K562 (cell line): ENCODE results near the gene MAN1B1. TPM values are rescaled to one million over a fixed set of nuclear protein-coding genes. Genes with fewer than 3 reads are reported as not detected.

Experiments
- ARHGAP35 ChIP-seq: fragments of 450-650 bp; IDR thresholded peaks from 2 replicates; pipeline ENCODE4 v1.6.1; 2018; ENCODE audit not compliant: partially characterized antibody
- FOXA3 ChIP-seq, 2 experiments: fragments of 450-650 bp in 1 of 2; sonication (generic) in 1 of 2; formaldehyde crosslinking; IDR thresholded peaks in 1 of 2; conservative IDR thresholded peaks in 1 of 2; 2 replicates each; pipeline versions ENCODE4 v1.4.0 to v1.8.0; 2020 to 2022; ENCODE audit warnings: mild to moderate bottlenecking in 2 of 2, missing genetic modification reagents in 1 of 2
- FOXJ3 ChIP-seq: sonication (generic); formaldehyde crosslinking; IDR thresholded peaks from 2 replicates; pipeline ENCODE4 v1.4.0; 2020; ENCODE audit warnings: mild to moderate bottlenecking, missing genetic modification reagents
- POLR2H ChIP-seq: IDR thresholded peaks from 2 replicates; pipeline ENCODE4 v1.6.1; 2016; ENCODE audit warnings: missing genetic modification characterization, low read depth, mild to moderate bottlenecking, control low read depth, missing compliant biosample characterization, moderate library complexity
- SAFB ChIP-seq: fragments of 200-400 bp; formaldehyde crosslinking; IDR thresholded peaks from 2 replicates; pipeline ENCODE4 v1.6.1; 2017; ENCODE audit warnings: low read depth, low read length, borderline replicate concordance
- SIN3A ChIP-seq, 2 experiments: fragments of 150-350 bp in 1 of 2; IDR thresholded peaks; 2 replicates each; pipeline ENCODE4 v1.6.1; 2011 to 2016; ENCODE audit warnings: borderline replicate concordance in 2 of 2, low read depth in 2 of 2, low read length in 2 of 2, mild to moderate bottlenecking in 2 of 2, moderate library complexity in 2 of 2; ENCODE audit not compliant: control insufficient read depth in 1 of 2
- SIRT6 ChIP-seq: IDR thresholded peaks from one replicate; pipeline ENCODE4 v1.6.1; 2012; ENCODE audit warnings: low read depth, mild to moderate bottlenecking, control low read depth, inconsistent platforms, low read length, moderate library complexity
- TAF7 ChIP-seq: fragments of 450-650 bp; IDR thresholded peaks from 2 replicates; pipeline ENCODE4 v1.6.1; 2016; ENCODE audit warnings: missing genetic modification characterization, missing compliant biosample characterization
- TEAD2 ChIP-seq: fragments of 450-650 bp; IDR thresholded peaks from 2 replicates; pipeline ENCODE4 v1.6.1; 2016; ENCODE audit warnings: missing genetic modification characterization, control low read depth, missing compliant biosample characterization
- YY1 ChIP-seq, 3 experiments: IDR thresholded peaks; 2 replicates each; pipeline ENCODE4 v1.6.1; 2011; ENCODE audit warnings: low read length in 2 of 3, mild to moderate bottlenecking in 2 of 3, moderate library complexity in 2 of 3, borderline replicate concordance in 1 of 3, control low read depth in 1 of 3, low read depth in 1 of 3; ENCODE audit not compliant: insufficient read depth in 3 of 3, insufficient replicate concordance in 2 of 3, control insufficient read depth in 1 of 3, insufficient read length in 1 of 3; ENCODE audit errors: extremely low read depth in 1 of 3
- ZMIZ1 ChIP-seq, 2 experiments: fragments of 150-350 bp in 1 of 2; IDR thresholded peaks; 2 replicates each; pipeline ENCODE4 v1.6.1; 2012 to 2016; ENCODE audit warnings: low read depth in 2 of 2, low read length in 2 of 2, mild to moderate bottlenecking in 1 of 2, moderate library complexity in 1 of 2
- ZNF695 ChIP-seq: fragments of 450-650 bp; formaldehyde crosslinking; IDR thresholded peaks from 2 replicates; pipeline ENCODE4 v1.4.0; 2020; ENCODE audit warnings: mild to moderate bottlenecking, moderate library complexity
- polyA plus RNA-seq, 8 experiments: library from polyadenylated mRNA; depleted of rRNA in 4 of 8; stranded (reverse) in 5 of 8; unstranded in 3 of 8; fragments of >200 nt; fragmentation: Nextera tagmentation in 2 of 8; fragmentation: Illumina TruSeq in 1 of 8; extraction: Ambion mirVana in 2 of 8; extraction: Trizol in 1 of 8; gene quantifications; 2 replicates each; pipeline versions ENCODE4 v1.2.1 to v1.2.3, GENCODE V29; 2011 to 2014; ENCODE audit warnings: inconsistent platforms in 1 of 8, missing spikeins in 1 of 8
- total RNA-seq, 7 experiments: library from RNA; depleted of rRNA in 6 of 7; stranded (reverse); fragments of >200 nt in 6 of 7; fragmentation: Illumina TruSeq in 2 of 7; extraction: Trizol in 2 of 7; gene quantifications; 2 replicates each; pipeline versions ENCODE4 v1.2.1 to v1.2.3, GENCODE V29; 2011 to 2021; ENCODE audit warnings: low replicate concordance in 1 of 7
- TF ChIP-seq, protein P1 (sequence below), 2 experiments: fragments of 200-800 bp in 1 of 2; sonication (Bioruptor generic) in 1 of 2; sonication (generic) in 1 of 2; formaldehyde crosslinking in 1 of 2; IDR thresholded peaks in 1 of 2; conservative IDR thresholded peaks in 1 of 2; 2 replicates each; pipeline versions ENCODE4 v1.5.0 to v1.6.1; 2016 to 2020; ENCODE audit warnings: missing compliant biosample characterization in 1 of 2, missing genetic modification characterization in 1 of 2, missing genetic modification reagents in 1 of 2
- TF ChIP-seq, protein P2 (sequence below): fragments of 200-800 bp; sonication (Bioruptor generic); IDR thresholded peaks from 2 replicates; pipeline ENCODE4 v1.6.1; 2016; ENCODE audit warnings: missing genetic modification characterization, missing compliant biosample characterization

MAN1B1 gene
- total and polyA plus RNA-seq, 9 of the 15 experiments (the other 6 are each of a cell fraction or from before 2014, with no cell fraction given): 0.55 to 36.6 (median 27.3) TPM

DNA sequence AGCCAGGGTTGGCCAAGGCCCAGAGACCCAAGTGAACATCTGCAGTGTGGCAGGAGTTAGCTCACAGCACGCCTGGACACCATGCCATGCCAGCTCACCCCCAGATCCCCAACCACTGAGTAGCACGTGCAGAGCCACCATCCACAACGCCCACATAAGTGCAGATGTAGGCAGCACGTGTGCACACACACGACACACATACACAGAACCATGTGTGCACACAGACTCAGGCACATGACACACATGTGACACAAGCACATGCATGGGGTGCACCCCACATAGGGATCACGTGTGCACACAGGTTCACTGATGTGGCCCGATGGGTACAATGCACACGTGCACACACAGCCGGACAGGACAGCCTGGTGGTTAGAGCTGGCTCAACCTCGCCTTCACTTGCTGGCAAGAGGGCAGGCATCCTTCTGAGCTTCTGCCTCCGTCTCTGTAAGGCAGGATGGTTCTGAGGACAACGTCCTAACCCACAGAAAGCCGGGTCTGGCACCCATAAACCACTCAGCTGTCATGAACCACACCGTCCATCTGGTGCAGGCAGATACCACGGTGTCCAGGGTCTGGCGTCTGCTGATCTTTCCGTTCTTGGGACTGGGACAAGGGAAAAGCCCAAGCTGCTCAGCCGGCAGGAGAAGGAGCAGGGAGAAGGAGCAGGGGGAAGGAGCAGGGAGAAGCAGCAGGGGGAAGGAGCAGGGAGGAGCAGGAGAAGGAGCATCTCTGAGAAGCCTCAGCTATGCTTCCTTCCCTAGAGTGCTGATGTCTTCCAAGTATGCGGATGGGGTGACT, 71.0 kb downstream of the MAN1B1 start (continued):
- TF ChIP-seq TAF7 (tag) (no peak), ARHGAP35 (no peak), FOXJ3 (no peak), YY1 (IDR thresholded peaks at IDR 0.05; ENCODE audit: borderline replicate concordance in 1 of 3, control insufficient read depth in 1 of 3, extremely low read depth in 1 of 3, insufficient read depth in 3 of 3, insufficient read length in 1 of 3, insufficient replicate concordance in 2 of 3, low read depth in 1 of 3, low read length in 2 of 3) (no peak), SIRT6 (no peak), ZNF695 (no peak), POLR2H (tag) (no peak), SIN3A (IDR thresholded peaks at IDR 0.05; ENCODE audit: borderline replicate concordance in 2 of 2, control insufficient read depth in 1 of 2, low read depth in 2 of 2, low read length in 2 of 2) (0 out of 4 replicates have a peak, but pooled peaks of 1 of the 2 experiments have one; percentile 5), SAFB (no peak), FOXA3 (CRISPR knock-in tag; conservative IDR thresholded peaks at IDR 0.05 in 1 of 2, IDR thresholded peaks at IDR 0.05 in 1 of 2) (0 out of 4 replicates have a peak, but pooled peaks of 1 of the 2 experiments have one; percentile 38), ZMIZ1 (IDR thresholded peaks at IDR 0.05; ENCODE audit: low read depth in 2 of 2, low read length in 2 of 2) (no peak), TEAD2 (tag) (no peak)
- TF ChIP-seq, protein P1, sequence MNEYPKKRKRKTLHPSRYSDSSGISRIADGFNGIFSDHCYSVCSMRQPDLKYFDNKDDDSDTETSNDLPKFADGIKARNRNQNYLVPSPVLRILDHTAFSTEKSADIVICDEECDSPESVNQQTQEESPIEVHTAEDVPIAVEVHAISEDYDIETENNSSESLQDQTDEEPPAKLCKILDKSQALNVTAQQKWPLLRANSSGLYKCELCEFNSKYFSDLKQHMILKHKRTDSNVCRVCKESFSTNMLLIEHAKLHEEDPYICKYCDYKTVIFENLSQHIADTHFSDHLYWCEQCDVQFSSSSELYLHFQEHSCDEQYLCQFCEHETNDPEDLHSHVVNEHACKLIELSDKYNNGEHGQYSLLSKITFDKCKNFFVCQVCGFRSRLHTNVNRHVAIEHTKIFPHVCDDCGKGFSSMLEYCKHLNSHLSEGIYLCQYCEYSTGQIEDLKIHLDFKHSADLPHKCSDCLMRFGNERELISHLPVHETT (CRISPR knock-in tag; conservative IDR thresholded peaks at IDR 0.05 in 1 of 2, IDR thresholded peaks at IDR 0.05 in 1 of 2): no peak
- TF ChIP-seq, protein P2, sequence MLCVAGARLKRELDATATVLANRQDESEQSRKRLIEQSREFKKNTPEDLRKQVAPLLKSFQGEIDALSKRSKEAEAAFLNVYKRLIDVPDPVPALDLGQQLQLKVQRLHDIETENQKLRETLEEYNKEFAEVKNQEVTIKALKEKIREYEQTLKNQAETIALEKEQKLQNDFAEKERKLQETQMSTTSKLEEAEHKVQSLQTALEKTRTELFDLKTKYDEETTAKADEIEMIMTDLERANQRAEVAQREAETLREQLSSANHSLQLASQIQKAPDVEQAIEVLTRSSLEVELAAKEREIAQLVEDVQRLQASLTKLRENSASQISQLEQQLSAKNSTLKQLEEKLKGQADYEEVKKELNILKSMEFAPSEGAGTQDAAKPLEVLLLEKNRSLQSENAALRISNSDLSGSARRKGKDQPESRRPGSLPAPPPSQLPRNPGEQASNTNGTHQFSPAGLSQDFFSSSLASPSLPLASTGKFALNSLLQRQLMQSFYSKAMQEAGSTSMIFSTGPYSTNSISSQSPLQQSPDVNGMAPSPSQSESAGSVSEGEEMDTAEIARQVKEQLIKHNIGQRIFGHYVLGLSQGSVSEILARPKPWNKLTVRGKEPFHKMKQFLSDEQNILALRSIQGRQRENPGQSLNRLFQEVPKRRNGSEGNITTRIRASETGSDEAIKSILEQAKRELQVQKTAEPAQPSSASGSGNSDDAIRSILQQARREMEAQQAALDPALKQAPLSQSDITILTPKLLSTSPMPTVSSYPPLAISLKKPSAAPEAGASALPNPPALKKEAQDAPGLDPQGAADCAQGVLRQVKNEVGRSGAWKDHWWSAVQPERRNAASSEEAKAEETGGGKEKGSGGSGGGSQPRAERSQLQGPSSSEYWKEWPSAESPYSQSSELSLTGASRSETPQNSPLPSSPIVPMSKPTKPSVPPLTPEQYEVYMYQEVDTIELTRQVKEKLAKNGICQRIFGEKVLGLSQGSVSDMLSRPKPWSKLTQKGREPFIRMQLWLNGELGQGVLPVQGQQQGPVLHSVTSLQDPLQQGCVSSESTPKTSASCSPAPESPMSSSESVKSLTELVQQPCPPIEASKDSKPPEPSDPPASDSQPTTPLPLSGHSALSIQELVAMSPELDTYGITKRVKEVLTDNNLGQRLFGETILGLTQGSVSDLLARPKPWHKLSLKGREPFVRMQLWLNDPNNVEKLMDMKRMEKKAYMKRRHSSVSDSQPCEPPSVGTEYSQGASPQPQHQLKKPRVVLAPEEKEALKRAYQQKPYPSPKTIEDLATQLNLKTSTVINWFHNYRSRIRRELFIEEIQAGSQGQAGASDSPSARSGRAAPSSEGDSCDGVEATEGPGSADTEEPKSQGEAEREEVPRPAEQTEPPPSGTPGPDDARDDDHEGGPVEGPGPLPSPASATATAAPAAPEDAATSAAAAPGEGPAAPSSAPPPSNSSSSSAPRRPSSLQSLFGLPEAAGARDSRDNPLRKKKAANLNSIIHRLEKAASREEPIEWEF: no peak
